NK-92 (cell line): Measurements from ENCODE around the gene MARCHF10.
"Not testable (repeated sequence)": the region's sequence is repeated elsewhere in the genome, so short reads cannot be mapped to it uniquely, and the experiment has no call there.

Source experiments
- DNase-seq: peaks from one replicate; lab custom pipeline; 2025; ENCODE audit not compliant: unreplicated experiment; lab: John Stamatoyannopoulos, UW

The MARCHF10 gene, protein sequence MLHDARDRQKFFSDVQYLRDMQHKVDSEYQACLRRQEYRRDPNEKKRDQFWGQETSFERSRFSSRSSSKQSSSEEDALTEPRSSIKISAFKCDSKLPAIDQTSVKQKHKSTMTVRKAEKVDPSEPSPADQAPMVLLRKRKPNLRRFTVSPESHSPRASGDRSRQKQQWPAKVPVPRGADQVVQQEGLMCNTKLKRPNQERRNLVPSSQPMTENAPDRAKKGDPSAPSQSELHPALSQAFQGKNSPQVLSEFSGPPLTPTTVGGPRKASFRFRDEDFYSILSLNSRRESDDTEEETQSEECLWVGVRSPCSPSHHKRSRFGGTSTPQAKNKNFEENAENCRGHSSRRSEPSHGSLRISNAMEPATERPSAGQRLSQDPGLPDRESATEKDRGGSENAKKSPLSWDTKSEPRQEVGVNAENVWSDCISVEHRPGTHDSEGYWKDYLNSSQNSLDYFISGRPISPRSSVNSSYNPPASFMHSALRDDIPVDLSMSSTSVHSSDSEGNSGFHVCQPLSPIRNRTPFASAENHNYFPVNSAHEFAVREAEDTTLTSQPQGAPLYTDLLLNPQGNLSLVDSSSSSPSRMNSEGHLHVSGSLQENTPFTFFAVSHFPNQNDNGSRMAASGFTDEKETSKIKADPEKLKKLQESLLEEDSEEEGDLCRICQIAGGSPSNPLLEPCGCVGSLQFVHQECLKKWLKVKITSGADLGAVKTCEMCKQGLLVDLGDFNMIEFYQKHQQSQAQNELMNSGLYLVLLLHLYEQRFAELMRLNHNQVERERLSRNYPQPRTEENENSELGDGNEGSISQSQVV

DNA sequence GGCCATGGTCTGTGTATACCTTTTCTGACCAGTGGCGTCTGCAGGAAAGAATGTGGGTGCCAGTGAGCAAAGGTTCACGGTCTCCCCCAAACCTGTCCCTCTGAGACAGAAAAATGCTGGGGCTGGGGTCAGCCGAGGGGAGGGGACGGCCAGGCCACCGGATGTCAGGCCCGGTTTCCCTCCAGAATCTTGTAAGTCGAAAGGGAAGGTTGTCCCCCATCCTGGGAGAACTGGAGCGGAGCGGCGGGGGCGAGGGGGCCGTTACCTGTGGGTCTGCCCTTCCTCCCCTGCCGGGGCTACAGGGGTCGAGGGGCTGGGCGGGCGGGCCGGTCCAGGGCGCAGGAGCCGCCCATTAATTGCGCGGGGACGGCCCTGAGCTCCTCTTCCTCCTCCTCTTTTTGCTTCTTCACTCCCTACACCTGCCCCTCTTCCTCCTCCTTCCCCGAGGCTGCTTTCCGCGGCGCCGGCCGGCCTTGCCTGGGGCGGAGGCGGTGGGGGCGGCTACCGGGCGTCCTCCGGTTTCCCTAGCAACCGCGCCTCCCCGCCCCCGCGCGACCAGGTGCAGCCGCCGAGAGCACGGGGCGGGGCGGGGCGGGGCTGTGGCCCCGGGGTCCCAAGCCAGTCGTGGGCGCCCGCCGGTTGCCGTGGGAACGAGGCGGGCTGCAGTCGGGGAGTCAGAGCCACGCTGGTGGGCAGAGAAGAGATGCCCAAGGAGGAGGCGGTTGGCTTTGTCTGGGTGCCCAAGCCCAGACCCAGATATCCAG is at the start of gene MARCHF10:
MARCHF10 (minus strand) TSS at position 503 of the 764 bp plus-strand sequence. CDS start 6,579 bp downstream, outside the sequence.
- DNase-seq = no peak

DNA sequence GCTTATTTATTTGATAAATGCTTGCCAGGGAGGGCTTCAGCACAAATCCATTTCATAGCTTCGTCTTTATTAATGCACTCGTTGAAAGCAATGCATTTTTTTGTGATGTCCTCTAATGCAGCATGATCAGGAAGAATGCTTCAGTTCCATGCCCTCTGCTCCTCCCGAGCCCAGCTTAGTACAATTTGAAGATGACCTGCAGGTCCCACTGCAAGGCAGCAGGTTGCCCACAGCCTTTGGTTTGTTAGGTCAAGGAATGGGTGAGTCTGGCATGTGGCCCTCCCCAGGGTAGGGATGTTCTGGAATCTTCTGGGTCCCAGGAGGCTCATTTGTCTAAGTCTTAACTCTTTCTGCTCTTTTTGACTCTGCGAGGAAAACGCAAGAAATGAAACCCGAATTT is 49.4 kb upstream of the MARCHF10 start:
- DNase-seq = no peak

DNA sequence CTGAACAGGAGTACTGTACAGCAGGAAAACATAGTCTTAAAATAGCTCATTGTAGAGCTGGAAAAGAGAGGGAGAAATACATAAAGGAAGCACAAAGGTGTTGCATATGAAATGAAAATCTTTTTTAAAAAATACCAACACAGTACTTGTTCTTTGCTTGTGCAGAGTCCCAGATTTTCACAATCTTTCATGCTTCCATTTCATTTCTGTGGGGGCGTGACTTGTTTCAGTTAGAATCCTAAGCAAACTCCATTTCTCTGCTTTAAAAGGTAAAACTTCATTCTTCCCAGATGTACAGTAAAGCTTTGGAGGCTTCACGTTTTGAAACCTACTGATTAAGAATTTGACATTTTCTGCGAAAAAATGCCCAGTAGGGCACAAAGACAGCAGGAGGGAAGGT is 48.5 kb upstream of the MARCHF10 start:
- DNase-seq = no peak

DNA sequence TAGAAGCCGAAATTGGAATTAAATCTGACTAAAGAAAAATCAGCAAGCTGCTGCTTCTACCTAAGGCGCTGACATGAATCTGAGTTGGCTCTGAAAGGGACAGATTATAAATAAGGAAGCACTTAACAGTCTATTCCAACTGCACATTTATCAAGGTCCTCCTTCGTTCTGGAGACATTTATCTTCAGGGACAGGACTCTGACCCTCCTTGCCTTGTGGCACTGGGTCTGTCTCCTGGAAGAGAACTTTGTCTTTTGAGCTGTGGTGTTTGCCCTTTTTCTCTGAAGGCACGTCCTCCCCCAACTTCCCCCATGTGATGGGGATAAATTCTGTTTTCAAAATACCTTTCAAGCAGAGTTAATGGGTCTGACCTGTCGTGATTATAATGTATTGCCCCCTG is 47.0 kb upstream of the MARCHF10 start:
- no peak for DNase-seq

DNA sequence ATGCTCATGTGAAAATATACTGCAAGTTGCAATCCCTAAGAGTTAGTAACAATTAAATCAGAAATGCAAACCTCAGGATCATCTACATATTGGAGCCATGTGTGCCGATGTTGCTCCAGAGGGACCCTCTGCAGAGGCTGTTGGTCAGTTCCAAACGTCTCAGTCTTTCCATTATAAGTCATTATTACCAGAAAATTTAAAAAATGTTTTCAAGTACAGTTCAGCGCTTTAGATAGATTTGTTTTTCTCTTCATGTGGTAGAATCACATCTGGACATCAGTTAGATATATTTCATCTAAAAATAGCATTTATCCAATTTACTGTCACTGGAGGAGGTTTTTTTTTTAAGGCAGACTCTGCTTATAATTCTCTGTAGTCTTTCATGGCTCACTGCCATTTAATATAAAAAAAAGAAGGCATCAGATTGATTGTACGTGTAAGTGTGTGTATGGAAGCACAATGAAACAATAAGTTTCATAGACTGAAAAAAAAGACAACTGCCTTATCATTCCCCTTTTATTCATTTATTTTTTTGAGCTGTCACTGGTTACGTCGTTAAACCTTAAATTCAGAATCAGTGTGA is 46.1 kb upstream of the MARCHF10 start:
- DNase-seq = no peak

DNA sequence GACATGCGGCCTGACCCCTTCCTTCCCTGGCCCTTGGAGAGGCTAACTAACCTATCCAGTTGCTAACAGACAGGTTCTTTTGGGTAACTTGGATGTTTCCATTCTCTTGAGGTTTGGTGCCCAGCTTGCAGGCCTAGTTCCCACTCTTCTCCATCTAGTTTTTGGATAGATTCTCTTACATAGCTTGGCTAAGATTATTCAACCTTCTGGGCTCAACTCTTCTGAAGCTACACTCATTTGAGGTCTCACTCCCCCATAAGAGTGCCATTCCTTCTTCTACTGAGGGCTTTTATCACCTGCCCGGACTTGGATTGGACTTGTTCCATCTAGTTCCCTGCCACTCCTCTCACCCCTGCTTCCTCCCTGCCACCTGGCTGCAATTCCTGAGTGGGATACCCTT is 44.1 kb upstream of the MARCHF10 start:
- DNase-seq = no peak

DNA sequence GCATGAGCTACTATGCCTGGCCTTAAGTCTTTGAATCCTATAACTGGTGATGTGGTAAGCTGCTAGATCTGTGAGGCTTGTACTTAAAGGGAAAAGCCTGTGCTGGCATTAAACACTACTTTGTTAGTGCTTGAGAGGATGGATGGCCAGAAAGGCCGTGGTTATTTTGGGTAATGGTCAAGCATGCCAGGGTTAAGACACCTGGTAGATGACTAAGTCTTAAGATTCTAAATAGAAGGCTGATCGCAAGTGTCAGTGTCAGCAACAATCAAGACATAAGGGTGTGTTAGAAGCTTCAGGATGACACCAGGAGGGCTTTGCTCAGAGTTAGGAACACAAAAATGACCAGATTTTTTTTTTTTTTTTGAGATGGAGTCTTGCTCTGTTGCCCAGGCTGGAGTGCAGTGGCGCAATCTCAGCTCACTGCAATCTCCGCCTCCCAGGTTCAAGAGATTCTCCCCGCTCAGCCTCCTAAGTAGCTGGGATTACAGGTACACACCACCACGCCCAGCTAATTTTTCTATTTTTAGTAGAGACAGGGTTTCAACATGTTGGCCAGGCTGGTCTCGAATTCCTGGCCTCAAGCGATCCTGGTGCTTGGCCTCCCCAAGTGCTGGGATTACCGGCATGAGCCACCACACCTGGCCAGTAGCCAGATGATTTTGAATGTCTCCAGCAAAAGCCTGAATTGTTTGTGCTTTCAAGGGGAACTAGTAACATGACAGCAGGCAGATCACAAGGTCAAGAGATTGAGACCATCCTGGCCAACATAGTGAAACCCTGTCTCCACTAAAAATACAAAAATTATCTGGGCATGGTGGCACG is 41.7 kb upstream of the MARCHF10 start:
- not testable (repeated sequence) for DNase-seq

DNA sequence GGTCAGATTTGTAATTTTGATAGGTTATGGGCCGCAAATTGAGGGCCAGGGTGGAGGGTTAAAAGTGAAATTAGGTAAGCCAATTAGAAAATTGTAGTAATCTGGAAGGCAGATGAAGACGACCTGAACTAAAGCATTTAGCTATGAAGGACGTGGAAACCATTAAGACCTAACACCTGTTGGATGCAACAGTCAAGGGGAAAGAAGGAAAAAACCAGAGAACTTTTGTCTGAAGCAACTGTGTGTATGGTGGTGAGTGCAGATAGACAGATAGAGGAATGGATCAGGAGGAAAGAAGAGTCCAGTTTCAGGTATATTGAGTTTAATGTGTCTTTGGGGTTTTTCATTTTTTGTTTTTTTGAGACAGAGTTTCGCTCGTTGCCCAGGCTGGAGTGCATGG is 40.2 kb upstream of the MARCHF10 start:
- DNase-seq = no peak

DNA sequence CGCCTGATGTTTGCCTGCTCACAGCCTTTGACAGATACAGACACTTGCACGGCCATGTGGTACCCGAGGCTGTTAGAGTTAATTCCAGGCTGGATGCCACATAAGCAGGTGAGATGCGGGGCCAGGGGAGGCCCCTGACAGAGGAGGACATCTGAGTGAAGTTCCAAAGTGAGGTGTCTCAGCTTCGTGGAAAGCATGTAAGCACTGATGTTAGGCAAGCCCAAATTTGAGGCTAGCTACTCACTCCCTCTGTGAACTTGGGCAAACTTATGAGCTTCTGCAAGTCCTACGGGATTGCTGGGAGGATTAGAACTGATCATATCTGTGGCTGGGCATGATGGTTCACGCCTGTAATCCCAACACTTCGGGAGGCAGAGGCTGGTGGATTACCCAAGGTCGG is 39.3 kb upstream of the MARCHF10 start:
- DNase-seq = no peak

DNA sequence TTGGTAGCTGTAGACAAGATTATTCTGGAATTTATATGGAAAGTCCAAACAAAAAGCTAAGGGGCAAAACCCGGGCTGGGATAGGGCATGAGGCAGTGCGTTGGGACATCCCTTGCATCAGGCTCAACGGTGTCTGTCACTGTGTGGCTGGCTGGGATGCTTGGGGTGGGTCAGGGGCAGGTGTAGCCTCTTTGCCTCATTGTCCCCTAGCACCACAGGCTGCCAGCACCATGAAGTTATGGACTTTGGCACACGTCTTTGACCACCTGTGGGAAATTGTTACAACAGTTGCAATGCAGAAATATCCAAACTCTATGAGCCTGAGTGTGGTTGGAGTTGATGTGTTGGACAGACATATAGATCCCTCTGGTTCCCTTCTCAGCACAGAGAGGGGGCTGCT is 32.8 kb upstream of the MARCHF10 start:
- no peak for DNase-seq

DNA sequence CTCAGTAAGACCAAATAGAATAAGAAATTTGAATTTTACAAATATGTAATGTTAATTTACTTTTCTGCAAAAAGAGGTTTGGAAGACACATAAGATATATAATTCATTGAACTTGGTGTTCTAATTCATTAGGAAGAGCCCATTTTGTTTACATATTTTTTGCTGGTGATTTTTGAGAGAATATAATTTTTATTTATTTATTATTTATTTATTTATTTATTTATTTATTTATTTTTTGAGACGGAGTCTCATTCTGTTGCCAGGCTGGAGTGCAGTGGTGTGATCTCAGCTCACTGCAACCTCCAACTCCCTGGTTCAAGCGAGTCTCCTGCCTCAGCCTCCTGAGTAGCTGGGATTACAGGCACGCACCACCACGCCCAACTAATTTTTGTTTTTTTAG is 25.7 kb upstream of the MARCHF10 start:
- DNase-seq = not testable (repeated sequence)

DNA sequence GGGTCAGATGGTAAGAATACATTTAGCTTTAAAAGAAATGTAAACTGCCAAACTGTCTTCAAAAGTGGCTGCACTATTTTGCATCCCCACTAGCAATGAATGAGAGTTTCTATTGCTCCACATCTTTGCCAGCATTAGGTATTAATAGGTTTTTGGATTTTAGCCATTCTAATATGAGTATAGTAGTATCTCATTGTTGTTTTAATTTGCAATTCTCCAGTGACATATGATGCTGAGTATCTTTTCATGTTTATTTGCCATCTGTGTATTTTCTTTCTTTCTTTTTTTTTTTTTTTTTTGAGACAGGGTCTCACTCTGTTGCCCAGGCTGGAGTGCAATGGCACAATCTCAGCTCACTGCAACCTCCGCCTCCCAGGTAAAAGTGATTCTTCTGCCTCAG is 24.3 kb upstream of the MARCHF10 start:
- no peak for DNase-seq

DNA sequence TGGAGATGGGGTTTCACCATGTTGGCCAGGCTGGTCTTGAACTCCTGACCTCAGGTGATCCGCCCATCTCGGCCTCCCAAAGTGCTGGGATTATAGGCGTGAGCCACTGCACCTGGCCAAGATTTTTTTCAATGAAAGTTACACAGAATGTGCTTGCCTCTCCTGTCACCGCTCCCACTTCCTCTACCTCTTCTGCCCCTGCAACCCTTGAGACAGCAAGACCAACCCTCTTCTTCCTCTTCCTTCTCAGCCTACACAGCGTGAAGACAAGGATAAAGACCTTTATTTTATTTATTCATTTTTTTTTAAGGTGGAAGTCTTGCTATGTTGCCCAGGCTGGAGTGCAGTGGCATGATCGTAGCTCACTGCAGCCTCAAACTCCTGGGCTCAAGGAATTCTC is 23.0 kb upstream of the MARCHF10 start:
- not testable (repeated sequence) for DNase-seq

DNA sequence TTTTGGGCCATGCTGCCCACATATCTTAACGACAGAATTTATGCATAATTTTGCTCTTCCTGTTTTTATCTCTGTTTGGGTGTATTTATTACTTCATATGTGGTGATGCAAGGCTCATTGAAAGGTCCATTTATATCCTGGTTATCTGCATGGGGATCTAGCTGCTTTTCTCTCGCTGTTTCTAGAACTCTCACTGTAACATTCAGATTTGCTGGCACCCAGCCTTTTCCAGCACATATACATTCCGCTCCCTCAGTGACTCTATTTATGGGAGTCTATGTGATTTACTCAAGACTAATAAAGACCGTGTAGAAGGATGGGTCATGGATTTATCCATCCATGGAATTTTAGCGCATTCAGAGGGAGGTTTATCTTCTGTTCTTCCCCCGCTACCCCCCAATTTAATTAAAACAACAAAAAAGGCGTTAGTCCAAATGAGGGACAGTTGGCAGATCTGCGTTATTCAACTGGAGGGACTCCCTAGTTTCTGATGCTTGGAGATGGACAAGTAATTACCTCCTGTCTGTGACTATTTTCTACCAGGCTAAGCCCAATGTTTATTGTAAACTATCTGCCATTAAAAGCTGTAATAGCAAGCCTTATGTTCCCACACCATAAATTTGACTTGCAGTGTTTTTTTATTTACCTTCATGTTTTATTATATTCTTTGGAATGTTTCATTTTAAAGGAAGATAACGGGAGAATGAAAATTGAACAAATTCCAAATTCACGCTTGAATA is 19.8 kb upstream of the MARCHF10 start:
- no peak for DNase-seq

DNA sequence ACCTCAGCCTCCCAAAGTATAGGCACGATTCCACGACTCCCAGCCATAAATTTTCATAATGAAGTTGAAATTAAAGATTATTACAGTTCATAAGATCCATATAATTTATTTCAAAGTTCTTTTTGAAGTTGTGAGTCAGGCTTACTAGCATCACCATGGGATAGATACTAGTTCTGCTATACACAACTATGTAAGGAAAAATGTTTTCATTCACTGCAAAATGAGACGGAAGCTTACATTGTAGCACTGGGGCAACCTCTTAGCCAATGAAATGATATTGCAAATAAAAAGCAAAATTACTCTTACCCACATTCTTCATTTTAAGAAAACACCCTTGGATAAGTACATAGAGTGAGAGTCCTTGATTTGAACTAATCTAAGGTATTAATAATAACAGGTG is 18.8 kb upstream of the MARCHF10 start:
- DNase-seq = no peak

DNA sequence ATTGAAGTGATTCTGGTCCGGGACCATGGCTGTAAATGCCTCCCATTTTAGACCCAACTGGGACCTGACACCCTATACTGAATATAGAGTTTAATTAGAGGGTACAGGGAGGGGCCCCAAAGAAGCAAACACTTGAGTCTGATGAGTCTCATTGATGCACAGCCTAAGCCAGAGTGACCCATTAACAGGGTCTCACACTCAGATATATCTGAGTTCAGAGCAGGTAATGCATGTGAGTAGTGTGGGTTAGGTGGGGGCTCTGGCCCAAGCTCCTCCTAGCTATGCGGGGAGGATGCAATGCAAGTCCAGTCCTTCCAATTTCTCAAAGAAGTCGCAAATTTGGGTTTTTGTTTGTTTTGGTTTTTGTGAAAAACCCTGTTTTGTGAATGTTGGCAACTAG is 17.1 kb upstream of the MARCHF10 start:
- DNase-seq = no peak

DNA sequence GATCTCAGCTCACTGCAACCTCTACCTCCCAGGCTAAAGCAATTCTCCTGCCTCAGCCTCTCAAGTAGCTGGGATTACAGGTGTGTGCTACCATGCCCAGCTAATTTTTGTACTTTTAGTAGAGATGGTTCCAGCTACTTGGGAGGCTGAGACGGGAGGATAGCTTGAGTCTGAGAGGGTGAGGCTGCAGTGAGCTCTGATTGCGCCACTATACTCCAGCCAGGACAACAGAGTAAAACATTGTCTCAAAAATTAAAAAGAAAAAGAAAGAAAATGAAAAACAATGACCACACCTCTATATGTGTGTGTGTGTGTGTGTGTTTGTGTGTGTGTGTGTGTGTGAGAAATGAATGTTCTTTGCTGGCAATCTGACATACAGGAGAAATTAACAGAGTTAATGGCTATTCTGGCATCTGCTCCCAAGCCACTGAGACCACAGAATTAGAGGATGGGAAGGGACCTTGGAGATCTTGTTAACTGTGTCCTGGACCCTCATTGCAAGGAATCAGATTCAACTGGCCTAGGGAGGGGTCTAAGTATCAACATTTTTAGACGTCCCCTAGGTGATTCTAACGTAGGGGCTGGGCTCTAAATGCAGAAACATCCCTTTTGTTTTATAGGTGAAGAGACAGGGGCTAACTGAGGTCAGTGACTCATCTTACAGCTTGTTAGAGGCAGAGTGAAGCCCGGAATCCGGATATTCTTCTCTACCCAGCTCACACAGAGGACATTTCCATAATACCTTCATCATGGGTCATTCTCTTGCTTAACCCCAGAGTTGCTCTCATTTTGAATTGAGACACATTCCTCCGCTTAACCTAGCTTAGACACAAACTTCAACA is 16.4 kb upstream of the MARCHF10 start:
- no peak for DNase-seq

DNA sequence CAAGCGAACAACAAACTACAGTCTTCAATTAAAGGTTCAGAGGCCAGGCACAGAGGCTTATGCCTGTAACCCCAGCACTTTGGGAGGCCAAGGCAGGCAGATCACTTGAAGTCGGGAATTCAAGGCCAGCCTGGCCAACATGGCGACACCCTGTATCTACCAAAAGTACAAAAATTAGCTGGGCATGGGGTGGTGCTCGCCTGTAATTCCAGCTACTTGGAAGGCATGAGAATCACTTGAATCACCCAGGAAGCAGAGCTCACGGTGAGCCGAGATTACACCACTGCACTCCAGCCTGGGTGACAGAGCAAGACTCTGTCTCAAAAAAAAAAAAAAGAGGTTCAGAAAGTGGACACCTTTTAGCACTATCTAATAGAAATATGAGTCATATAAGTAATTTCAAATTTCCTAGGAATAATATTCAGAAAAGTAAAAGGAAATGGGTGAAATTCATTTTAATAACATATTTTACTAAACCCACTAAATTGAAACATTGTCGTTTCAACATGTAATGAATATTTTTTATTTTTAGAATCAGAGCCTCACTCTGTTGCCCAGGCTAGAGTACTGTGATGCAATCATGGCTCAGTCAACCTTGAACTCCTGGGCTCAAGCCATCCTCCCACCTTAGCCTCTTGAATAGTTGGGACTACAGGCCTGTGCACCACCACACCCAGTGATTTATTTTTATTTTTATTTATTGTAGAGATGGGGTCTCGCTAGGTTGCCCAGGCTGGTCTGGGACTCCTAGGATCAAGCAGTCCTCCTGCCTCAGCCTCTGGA is 15.2 kb upstream of the MARCHF10 start:
- DNase-seq = no peak
